ENCODE results near the gene CDKN2B. TPM values are rescaled to one million over a fixed set of nuclear protein-coding genes. Genes with fewer than 3 reads are reported as not detected.

The CDKN2B gene
- total RNA-seq, 2 experiments from 2014 or later: 2.0 to 3.7 TPM

DNA sequence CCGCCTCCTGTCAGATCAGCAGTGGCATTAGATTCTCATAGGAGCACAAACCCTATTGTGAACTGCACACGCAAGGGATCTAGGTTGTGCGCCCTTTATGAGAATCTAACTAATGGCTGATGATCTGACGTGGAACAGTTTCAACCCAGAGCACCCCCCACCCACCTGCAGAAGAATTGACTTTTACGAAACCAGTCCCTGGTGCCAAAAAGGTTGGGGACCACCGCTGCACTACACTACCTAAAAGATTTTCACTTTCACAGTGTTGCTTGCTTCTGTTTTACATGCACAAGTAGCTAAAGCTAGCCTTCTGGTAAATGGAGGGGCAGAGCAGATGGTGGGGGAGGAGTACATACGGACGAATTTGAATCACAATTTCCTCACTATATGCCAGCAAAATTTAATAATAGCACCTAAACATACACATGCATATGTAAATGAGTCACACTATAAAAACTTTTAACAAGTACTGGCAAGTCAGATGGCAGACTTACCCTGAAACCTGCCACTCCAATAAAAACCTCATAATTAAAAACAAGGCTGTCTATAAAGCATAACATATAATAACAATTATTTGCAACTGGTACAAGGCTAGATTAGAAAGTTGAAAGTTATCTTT lies 24.0 kb upstream of the CDKN2B start:
- Histone ChIP-seq H3K9me2 (ENCODE audit: insufficient read depth, low read length) (no peaks in the 10 kb centered on the region), H3K36me3 (ENCODE audit: insufficient read depth, low read length) (peaks cover 15% of the 10 kb centered on the region; the same call in 1 of the 2 replicates), H3K4me1 (ENCODE audit: insufficient read depth, low read length, poor library complexity, severe bottlenecking) (peaks cover 12% of the 10 kb centered on the region), H3K27ac (ENCODE audit: low read depth, low read length, poor library complexity, severe bottlenecking) (no peak overlapping the region), H3K4me2 (ENCODE audit: low read length) (no peak overlapping the region), H4K20me1 (ENCODE audit: insufficient read depth, low read length) (no peaks in the 10 kb centered on the region), H3K9me3 (ENCODE audit: low read length) (no peaks in the 10 kb centered on the region), H3K4me3 (ENCODE audit: low read depth, low read length, poor library complexity, severe bottlenecking) (no peak overlapping the region), H3K79me2 (ENCODE audit: insufficient read depth, low read depth, low read length) (no peaks in the 10 kb centered on the region), H2AFZ (ENCODE audit: low read length) (no peak overlapping the region)
- DNase-seq (ENCODE audit: low spot score): no peak
- TF ChIP-seq, protein P1, sequence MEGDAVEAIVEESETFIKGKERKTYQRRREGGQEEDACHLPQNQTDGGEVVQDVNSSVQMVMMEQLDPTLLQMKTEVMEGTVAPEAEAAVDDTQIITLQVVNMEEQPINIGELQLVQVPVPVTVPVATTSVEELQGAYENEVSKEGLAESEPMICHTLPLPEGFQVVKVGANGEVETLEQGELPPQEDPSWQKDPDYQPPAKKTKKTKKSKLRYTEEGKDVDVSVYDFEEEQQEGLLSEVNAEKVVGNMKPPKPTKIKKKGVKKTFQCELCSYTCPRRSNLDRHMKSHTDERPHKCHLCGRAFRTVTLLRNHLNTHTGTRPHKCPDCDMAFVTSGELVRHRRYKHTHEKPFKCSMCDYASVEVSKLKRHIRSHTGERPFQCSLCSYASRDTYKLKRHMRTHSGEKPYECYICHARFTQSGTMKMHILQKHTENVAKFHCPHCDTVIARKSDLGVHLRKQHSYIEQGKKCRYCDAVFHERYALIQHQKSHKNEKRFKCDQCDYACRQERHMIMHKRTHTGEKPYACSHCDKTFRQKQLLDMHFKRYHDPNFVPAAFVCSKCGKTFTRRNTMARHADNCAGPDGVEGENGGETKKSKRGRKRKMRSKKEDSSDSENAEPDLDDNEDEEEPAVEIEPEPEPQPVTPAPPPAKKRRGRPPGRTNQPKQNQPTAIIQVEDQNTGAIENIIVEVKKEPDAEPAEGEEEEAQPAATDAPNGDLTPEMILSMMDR (conservative IDR thresholded peaks at IDR 0.05; ENCODE audit: low read length): no peak
- BruUV-seq (replicated peaks): no TSS peak
- intact Hi-C loops (cut with micrococcal nuclease; ENCODE audit: unreplicated experiment): loop anchor here (10.0 kb wide), 1 partner anchor 318 kb away; no protein-coding TSS in a partner anchor
- CTCF ChIA-PET (ENCODE audit: unreplicated experiment): no interaction called here
- POLR2A ChIA-PET: no interaction called here

DNA sequence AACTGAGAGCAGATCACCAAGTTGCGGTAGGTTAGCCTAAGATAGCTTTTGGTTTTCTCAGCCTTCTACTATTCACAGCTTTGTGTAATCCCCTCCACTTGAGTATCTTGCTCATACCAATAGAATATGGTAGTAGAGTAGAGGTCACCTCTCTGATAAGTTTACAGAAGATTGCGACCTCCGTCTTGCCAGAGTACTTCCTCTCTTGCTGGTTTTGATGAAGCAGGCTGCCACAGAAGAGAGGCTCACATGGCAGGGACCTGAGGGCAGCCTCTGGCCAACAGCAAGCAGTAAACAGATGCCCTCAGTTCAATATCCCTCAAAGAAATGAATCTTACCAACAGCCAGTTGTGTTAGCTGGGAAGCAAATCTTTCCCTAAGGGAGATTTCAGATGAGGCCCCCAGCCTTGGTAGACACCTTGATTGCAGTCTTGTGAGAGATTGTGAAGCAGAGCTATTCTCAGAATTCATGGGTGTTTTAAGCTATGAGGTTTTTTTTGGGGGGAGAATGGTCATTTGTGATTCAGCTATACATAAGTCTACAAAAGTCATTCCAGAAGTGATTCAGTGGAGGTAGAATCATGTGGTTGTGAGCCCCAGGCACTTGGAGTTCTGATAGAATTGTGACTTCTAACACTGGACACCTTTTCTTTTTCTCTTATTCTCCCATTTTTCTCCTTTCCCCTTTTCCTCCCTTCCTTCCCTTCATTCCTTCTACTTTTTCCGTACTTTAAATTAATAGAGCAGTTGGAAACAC lies 22.7 kb upstream of the CDKN2B start:
- Histone ChIP-seq H2AFZ (ENCODE audit: low read length) (no peak overlapping the region), H3K9me2 (ENCODE audit: insufficient read depth, low read length) (no peaks in the 10 kb centered on the region), H3K79me2 (ENCODE audit: insufficient read depth, low read depth, low read length) (no peaks in the 10 kb centered on the region), H3K4me1 (ENCODE audit: insufficient read depth, low read length, poor library complexity, severe bottlenecking) (peaks cover 12% of the 10 kb centered on the region), H3K4me2 (ENCODE audit: low read length) (no peak overlapping the region), H3K4me3 (ENCODE audit: low read depth, low read length, poor library complexity, severe bottlenecking) (no peak overlapping the region), H4K20me1 (ENCODE audit: insufficient read depth, low read length) (no peaks in the 10 kb centered on the region), H3K36me3 (ENCODE audit: insufficient read depth, low read length) (peaks cover 15% of the 10 kb centered on the region; the same call in 1 of the 2 replicates), H3K27ac (ENCODE audit: low read depth, low read length, poor library complexity, severe bottlenecking) (no peak overlapping the region), H3K9me3 (ENCODE audit: low read length) (no peaks in the 10 kb centered on the region)
- intact Hi-C loops (cut with micrococcal nuclease; ENCODE audit: unreplicated experiment): loop anchor here (10.0 kb wide), 1 partner anchor 317 kb away; no protein-coding TSS in a partner anchor
- CTCF ChIA-PET (ENCODE audit: unreplicated experiment): no interaction called here
- POLR2A ChIA-PET: interaction anchor here (0.7 to 1.3 kb wide), 2 partner anchors 10 to 714 kb away, joined by 3 to 4 read pairs; no protein-coding TSS in a partner anchor
- no TSS peak for BruUV-seq (replicated peaks)
- no peak for DNase-seq (ENCODE audit: low spot score)
- TF ChIP-seq, protein P1 (conservative IDR thresholded peaks at IDR 0.05; ENCODE audit: low read length): no peak
- no peak for TF ChIP-seq EZH2phosphoT487 (IDR thresholded peaks at IDR 0.05; ENCODE audit: borderline replicate concordance, low read depth, low read length)
